Stimulated activated CD8-positive, alpha-beta memory T cell treated with anti-CD3 and anti-CD28 coated beads, Interleukin-12 subunit alpha, Interleukin-12 subunit beta, amount 100 ng/mL, for 1 hour (primary cell): ENCODE measurements around the gene ANGPTL8.

Experiments
- DNase-seq: peaks from one replicate; pipeline ENCODE4 v3.0.0-alpha.2; 2020; ENCODE audit warnings: low read depth

ANGPTL8 gene

DNA sequence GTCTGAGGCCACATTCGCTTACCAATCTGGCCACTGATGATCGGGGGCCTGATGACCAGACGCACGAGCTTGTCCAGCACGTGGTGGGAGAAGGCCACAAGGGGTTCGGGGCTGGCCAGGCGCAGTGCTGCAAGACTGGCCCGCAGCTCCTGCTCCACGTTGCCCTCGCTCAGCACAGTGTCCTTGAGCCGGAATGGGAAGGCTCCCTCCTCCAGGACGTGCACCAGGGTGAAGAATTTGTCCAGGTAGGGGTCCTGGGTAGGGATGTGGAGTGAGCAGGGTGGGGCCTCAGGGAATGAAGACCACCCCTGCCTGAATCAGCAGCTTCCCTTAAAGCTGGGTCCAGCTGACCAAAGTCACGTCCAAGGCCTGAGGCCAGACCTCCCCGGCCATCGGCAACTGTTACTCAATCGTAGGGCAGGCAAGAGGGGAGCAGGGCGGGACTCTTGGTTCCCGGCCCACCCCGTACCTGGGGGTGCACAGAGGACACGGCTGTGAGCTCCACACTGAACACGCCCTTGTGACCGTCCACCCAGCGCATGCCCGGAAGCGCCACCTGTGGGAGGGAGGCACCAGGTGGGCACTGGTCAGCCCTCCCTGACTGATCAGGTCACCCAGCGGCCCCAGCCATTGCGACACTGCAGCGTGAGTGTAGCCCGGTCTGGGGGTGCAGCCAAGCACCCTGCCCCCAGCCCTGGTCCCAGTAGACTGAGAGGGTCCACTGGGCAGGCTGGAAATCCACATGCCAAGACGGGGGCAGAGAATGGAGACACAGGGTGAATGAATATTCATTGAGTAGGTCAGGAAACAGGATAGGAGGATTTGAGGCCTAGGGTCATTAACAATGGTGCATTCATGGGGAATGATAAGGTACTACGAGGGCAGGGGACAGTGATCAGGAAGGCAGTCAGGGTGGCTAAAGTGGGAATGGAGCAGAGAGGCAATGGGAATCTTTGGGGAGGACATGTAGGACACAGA is 2.8 kb upstream of the ANGPTL8 start:
- no peak for DNase-seq

GRCh38 chr19:11237321-11237720 is 2.1 kb upstream of the ANGPTL8 start:
- DNase-seq, result no peak

DNA sequence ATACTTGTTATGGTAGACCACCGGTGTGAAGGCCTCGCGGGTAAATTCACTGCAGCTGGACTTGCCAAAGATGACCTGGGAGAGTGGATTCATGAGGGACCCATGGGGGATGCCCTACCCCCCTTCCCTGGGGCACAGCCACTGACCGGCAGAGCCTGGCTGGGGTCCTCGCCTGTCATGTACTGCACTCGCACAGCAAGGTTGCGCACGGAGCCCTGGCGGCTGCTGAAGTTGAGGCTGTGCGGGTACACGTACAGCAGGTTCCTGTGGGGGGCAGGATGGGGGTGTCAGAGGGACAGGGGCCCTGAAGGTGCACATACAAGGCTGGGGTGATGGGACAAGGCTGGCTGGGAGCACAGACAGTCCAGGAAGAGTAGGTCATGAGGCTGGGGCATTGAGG is 1.4 kb upstream of the ANGPTL8 start:
- DNase-seq, result no peak

GRCh38 chr19:11238781-11239376 is 540 bp upstream of the ANGPTL8 start:
- DNase-seq, result no peak

- DNase-seq, result no peak
Measured at GRCh38 chr19:11240008-11240444, 607 bp downstream of the ANGPTL8 start.

DNA sequence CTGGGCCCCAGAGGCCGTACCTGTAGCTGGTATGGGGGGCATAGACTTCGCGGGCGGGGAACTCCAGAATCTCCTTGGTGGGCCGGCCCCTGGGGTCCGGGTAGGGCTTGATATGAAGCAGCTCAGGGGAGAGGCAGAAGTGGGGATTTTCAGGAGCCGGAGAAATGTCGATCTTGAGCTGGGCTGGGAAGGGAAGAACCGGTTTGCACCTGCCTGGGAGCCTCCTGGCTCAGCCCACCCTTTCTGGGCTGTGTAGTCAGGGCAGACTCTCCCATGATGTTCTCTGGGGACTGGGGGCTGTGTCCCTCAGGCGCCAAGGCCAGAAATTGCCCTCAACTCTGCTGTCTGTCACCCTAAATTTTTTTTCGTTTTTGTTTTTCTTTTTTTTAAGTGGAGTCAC is 2.6 kb downstream of the ANGPTL8 start:
- DNase-seq, result no peak

DNA sequence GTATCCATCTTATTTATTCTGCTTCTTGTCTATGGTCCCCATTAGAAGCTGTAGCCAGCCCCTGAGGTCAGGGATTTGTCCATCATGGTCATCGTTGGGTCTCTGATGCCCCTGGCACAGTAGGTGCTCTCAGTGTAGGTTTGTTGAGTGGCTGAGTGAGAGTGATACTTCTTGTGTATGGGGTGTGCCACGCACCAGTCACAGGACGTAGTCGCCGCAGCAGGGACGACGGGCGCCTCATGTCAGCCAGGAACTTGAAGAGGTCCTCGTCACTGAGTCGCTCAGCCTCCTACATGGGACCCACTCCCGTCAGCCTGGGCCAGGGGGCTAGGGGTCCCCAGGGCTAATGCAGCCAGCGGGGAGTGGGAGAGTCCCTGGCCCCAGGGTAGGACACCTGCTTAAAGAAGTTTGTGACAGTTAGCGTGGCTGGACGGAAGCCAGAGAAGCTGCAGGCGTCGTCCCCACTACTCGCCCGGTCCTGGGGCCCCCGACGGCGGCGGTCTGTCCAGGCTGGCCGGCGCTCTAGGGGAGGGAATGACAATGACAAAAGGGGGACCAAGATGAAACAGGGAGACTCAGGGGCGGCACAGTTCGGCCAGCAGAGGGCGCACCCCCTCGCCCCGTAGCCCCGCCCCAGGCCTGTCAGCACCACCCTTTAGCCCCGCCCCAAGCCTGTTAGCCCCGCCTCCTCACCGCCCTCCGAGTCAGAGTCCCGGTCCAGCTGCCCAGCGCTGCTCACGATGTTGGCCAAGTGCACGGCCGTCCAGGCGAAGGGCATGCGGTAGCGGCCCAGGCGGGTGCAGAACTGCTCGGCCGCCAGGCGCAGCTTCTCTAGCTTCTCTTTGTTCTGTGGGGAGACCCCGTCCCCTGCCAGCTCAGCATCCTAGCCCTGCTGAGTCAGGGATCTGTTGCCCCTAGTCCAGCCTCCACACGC is 3.7 kb downstream of the ANGPTL8 start:
- peak; percentile 72 for DNase-seq

GRCh38 chr19:11243798-11244169 is 4.4 kb downstream of the ANGPTL8 start:
- no peak for DNase-seq

- DNase-seq, result no peak
Measured at GRCh38 chr19:11244846-11245589, 5.6 kb downstream of the ANGPTL8 start.

GRCh38 chr19:11246941-11247340 is 7.5 kb downstream of the ANGPTL8 start:
- no peak for DNase-seq

GRCh38 chr19:11247391-11247790 is 8.0 kb downstream of the ANGPTL8 start:
- DNase-seq, result no peak

DNA sequence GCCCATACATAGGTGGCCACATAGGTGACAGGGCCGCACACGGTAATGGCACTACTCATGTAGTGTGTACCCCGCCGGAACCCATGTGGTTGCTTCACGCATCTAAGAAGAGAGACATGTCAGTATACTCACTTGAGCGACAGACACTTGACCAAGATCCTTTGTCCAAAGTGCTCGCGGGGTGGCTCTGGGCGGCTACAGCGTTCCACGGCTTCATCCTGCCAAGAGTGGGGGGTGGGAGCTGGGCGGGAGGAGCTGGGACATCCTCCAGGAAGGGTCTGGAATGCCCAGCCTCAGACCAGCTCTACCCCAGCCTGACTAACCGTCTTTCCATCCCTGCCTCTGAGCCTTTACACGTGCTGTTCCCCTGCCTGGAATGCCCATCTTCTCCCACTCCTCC is 8.5 kb downstream of the ANGPTL8 start:
- DNase-seq, result no peak

GRCh38 chr19:11248852-11249251 is 9.4 kb downstream of the ANGPTL8 start:
- DNase-seq, result no peak

- DNase-seq, result no peak
Measured at GRCh38 chr19:11251217-11251616, 11.8 kb downstream of the ANGPTL8 start.

- no peak for DNase-seq
Measured at GRCh38 chr19:11251650-11252314, 12.4 kb downstream of the ANGPTL8 start.

DNA sequence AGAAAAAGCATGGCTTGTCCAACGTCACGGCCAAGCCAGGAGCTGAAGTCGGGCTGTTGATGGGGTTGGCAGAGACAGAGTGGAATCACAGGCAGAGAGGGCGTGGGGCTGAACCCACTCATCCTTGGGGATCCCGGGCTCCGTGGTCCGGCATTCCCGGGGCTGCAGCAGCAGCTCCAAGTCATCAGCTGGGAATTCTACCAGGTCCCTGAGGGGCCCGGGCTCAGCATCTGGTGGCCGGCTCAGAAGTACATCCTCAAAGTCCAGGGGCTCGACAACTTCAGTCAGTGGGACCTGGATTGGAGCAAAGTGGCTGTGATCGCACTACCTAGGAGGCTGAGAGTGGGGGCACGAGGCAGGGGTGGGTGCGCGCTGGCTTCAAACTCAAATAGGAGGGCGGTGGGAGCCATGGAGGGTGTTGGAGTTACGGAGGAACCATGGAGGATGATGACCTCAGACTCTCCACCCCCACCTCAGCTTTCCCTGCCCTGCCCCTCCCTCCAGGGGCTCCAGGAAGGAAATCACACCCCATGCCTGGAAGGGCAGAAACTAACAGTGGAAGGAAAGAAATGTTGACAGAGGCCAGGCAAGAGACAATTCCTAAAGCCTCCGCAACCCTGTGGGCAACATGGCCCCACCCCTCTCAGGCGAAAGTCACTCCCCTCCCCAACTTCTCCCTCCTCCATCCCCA is 13.4 kb downstream of the ANGPTL8 start:
- no peak for DNase-seq

DNA sequence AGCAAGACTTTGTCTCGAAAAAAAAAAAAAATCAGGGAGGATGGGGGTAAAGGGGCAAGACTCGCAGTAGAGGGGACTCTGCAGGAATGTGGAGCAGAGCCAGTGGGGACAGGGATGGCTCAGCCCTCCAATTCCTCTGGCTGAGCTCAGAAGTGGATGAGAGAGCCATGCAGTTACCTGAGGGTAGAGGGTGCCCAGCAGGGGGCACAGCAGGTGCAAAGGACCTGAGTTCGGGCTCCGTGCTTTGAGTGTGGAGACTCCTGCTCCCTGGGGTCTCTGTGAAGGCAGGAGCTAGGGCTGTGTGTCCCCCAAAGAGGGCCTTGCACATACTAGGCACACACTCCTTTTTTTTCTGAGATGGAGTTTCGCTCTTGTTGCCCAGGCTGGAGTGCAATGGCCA is 15.2 kb downstream of the ANGPTL8 start:
- DNase-seq, result no peak

- no peak for DNase-seq
Measured at GRCh38 chr19:11256189-11256588, 16.8 kb downstream of the ANGPTL8 start.

DNA sequence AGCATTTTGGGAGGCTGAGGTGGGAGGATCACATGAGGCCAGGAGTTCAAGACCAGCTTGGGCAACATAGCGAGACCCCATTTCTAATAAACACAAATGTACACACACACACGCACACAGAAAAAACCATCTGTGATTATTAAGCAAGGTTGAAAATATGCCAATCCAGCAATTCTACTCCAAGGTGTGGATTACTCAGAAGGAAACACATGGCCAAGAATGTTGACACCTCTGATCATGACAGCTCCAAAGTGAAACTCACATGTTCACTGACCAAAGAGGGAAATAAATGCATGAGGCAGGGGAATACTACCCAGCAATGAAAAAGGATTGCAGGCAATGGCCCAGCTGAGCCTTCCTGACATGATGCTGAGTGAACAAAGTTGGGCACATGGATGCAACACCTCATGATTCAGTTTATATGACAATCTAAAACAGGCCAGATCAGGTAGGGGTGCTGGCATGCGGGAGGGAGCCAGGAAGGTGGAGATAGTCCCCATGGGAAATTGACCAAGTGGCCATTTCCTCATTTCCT is 18.5 kb downstream of the ANGPTL8 start:
- DNase-seq, result no peak

GRCh38 chr19:11260996-11261395 is 21.6 kb downstream of the ANGPTL8 start:
- DNase-seq, result no peak
